GM12873 (cell line): ENCODE results near the gene FRMD4A.

ENCODE experiments used
- CTCF ChIP-seq: IDR thresholded peaks from 2 replicates; pipeline ENCODE4 v1.5.1; 2012; ENCODE audit warnings: low read depth, mild to moderate bottlenecking, moderate library complexity, low read length, control low read depth; ENCODE audit not compliant: insufficient read depth; ENCODE audit errors: missing control alignments

The FRMD4A gene

GRCh38 chr10:13880760-13881159 is 450.0 kb downstream of the FRMD4A start:
- TF ChIP-seq CTCF = no peak

- no peak for TF ChIP-seq CTCF
Measured at GRCh38 chr10:13877154-13877909, 453.4 kb downstream of the FRMD4A start.

GRCh38 chr10:13873196-13873595 is 457.5 kb downstream of the FRMD4A start:
- TF ChIP-seq CTCF = no peak

GRCh38 chr10:13872411-13872810 is 458.3 kb downstream of the FRMD4A start:
- no peak for TF ChIP-seq CTCF

GRCh38 chr10:13871776-13872175 is 458.9 kb downstream of the FRMD4A start:
- no peak for TF ChIP-seq CTCF

GRCh38 chr10:13871011-13871410 is 459.7 kb downstream of the FRMD4A start:
- no peak for TF ChIP-seq CTCF

- TF ChIP-seq CTCF = no peak
Measured at GRCh38 chr10:13869295-13869664, 461.4 kb downstream of the FRMD4A start.
